HG03097 (cell line): Measurements from ENCODE around the gene RABGAP1L.

Source experiments
- ATAC-seq: cut with Tn5 transposase; IDR thresholded peaks from one replicate; pipeline ENCODE4 v1.9.1; 2021; ENCODE audit not compliant: unreplicated experiment, low FRiP score

RABGAP1L gene

DNA sequence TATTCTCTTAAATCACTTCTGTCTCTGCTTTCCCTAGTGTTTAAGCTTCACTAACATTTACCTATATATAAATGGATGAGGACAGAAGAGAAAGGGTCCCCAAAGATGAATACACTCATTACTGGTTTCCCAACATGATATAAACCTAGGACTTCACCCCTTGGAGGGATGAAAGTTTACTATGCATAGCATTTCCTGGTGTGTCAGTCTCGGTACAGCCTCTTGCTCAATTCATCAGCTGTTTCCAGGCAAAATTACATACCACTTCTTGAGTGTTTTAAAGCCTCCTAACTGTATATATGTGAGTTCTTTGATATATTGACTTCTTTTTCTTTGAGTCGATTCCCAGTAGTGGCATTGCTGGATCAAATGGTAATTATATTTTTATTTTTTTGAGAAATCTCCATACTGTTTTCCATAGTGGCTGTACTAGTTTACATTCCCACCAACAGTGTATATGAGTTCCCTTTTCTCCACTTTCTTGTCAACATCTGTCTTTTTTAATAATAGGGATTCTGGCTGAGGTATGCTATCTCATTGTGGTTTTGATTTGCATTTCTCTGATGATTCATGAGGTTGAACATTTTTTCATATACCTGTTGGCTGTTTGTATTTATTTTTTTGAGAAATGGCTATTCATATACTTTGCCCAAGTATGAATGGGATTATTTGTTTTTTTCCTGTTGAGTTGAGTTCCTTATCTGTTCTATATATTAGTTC is 581.1 kb downstream of the RABGAP1L start:
- ATAC-seq = no peak

DNA sequence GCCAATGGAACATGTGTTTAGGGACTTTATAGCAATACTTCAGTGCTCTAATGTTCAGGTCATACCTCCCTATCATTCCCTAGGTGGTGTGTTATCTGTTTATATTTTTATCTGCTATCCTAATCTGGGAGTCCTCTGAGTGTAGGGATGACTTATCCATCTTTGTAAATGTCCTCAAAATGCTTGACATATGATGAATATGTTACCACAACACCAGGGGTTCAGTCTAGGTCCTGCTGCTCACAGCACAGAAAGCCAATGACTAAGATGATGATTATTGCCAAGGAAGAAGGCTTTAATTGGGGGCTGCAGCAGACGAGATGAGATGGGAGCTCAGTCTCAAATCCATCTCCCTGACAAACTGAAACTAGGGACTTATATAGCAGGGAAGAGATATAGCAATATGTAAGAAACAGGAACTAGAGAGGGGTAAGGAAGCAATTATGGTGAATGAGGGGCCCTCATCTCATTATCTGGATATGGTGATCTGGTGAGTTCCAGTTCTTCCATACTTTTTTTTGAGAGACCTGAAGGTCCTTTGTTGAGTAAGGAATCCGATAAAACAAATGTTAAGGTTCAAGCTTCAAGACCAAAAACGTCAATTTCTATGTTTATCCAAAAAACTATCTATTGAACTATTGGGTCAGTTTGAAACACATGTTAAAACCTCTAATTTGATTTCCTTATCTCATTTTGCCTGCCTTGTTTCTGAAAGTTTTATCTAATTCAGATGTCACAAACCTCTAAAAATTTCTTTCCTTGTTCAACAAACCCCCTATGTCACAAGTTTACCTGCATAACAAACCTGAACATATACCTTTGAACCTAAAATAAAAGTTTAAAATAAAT is 583.7 kb downstream of the RABGAP1L start:
- ATAC-seq = no peak

DNA sequence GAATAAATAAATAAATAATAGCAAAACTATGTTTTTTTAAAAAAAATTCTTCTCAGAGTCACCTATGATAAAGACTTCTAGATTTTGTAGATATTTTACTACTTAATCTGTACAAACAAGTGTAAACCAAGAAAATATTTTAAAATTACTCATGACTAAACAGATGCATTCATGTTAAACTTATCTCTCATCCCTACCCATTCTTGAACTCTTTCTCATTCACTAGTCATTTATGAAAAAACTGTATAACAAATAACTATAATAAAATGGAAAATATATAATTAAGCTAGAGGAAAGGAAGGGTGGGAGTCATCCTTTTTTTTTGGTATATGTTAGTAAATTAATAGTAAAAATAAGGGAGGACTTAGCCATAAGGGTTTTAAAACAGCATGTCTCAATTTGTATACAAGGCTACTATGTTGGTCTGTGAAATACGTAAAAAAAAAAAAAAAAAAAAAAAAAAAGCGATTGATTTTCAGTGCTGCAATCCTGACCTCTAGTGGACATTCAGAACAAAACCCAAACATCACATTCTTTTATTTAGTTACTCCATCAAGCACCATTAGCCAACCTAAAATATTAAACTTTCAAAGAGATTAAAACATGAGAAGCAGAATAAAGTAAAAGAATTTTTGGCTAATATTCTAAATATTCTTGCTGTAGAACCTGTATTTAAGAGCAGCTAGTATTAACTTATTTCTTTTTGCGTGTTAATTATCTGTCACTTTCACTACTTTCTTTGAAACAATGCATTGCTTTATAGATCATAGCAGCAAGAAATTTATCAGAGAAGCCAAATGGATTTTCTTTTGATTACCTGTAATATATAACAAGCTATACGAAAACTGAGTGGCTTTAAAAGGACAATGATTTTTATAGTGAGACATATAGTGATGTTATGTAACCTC is 584.6 kb downstream of the RABGAP1L start:
- ATAC-seq = no peak

DNA sequence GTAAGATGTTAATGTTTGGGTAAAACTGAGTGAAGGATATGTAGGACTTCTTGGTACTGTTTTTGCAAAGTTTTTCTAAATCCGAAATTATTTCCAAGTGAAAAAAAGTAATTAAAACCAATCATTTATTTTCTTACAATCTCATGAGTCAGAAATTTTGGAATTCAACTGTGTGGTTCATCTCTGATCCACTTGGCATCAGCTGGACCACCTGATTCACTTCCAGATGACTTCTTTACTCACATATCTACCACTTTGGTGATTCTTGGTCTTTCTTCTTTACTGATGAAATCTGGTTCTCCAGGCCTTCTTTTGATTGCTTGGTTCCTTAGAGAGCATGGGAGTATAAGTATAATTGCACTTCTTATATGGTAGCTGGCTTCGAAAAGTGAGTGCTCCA is 585.6 kb downstream of the RABGAP1L start:
- ATAC-seq = no peak

DNA sequence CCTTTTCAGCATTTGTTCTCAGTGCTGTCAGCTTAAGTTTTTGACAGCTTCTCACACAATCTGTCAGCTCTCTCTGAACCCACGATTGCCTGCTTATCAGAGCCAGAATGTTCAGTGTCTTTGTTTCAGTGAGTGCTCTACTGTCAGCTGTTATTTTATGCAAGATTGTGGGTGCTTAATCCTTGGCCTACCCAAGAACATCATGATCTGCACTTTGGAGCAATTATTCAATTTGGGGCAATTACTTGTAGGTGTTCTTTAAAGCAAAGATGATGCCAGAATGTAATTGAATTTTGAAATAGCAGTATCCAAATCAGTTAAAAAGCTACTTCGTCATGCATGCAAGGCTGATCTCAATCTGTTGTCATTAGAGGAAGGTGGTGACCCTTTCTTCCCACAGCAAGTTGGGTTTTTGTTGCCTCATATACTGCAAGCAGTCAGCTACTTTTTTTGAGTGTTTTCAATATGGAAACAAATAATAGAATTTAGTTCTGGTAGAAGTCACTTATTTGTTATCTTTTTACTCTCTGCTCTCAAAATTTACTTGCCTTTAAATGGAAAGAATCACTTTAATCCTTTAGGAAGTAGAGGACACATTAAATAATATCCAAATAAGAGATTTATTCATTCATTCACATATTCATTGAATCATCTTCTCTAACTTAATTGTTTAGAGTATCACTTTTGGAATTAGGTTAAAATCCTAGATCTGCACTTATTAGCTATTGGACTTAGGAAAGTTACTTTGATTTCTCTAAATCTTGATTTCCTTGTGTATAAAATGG is 586.9 kb downstream of the RABGAP1L start:
- no peak for ATAC-seq

GRCh38 chr1:174747613-174748012 is 588.3 kb downstream of the RABGAP1L start:
- ATAC-seq = no peak

DNA sequence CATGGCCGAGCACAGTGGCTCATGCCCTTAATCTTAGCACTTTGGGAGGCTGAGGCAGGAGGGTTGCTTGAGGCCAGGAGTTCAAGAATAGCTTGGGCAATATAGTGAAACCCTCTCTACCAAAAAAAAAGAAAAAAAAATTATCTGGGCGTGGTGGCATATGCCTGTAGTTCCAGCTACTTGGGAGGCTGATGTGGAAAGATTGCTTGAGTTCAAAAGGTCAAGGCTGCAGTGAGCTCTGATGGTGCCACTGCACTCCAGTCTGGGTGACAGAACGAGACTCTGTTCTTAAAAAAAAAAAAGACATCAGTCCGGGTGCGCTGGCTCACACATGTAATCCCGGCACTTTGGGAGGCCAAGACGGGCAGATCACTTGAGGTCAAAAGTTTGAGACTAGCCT is 589.3 kb downstream of the RABGAP1L start:
- ATAC-seq = no peak

GRCh38 chr1:174753131-174753530 is 593.8 kb downstream of the RABGAP1L start:
- no peak for ATAC-seq

DNA sequence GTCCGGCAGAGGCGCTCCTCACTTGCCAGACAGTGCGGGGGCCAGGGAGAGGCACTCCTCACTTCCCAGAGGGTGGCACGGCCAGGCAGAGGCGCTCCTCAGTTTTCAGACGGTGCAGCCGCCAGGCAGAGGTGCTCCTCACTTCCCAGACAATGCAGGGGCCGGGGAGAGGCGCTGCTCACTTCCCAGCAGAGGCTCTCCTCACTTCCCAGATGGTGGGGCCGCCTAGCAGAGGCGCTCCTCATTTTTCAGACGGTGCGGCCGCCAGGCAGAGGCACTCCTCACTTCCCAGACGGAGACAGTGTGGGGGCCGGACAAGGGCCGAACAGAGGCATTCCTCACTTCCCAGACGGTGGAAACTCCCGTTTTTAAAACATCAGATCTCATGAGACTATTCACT is 602.0 kb downstream of the RABGAP1L start:
- ATAC-seq = no peak

- ATAC-seq = no peak
Measured at GRCh38 chr1:174761901-174762585, 602.7 kb downstream of the RABGAP1L start.

- ATAC-seq = no peak
Measured at GRCh38 chr1:174764191-174764590, 604.9 kb downstream of the RABGAP1L start.

- no peak for ATAC-seq
Measured at GRCh38 chr1:174766727-174767126, 607.4 kb downstream of the RABGAP1L start.

- no peak for ATAC-seq
Measured at GRCh38 chr1:174768516-174768915, 609.2 kb downstream of the RABGAP1L start.

GRCh38 chr1:174768949-174769348 is 609.6 kb downstream of the RABGAP1L start:
- no peak for ATAC-seq

GRCh38 chr1:174769961-174770549 is 610.7 kb downstream of the RABGAP1L start:
- no peak for ATAC-seq

DNA sequence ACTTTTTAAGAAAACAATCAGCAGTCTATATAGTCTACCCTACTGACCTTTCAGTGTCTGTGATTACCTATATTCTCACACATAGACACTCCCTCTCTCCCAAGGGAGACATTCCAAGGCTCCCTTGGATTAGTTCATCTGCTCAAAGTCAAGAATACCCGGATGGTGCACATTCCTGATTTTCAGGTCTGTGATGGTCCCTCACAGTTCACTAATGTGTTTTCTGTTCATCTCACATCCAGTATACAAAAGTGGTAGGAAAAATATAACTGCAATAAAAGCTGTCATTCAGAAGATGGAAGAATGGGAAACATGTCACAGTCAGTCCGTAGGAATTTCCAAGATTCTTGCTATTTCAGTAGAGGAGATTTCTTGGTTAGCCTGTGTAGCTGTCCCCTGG is 616.3 kb downstream of the RABGAP1L start:
- ATAC-seq = no peak

- ATAC-seq = no peak
Measured at GRCh38 chr1:174777262-174777661, 617.9 kb downstream of the RABGAP1L start.

- ATAC-seq = no peak
Measured at GRCh38 chr1:174785510-174785909, 626.2 kb downstream of the RABGAP1L start.

DNA sequence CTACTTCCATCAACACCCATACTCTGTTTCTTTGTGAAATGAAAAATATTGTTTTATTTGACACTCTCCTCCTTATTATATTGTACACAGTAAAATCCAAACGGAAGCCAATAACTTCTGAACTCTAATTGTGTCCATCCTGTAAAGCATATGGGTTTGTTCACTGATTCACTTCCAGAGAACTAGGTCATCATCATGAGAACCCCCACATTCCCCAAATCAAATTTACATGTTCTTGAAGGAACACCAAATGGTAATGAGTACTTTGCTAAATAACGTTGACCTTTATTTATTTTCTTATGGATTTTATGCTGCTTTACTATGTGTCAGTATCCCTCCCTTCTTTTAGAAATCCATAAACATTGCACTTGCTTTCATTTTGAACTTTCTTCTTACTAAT is 627.0 kb downstream of the RABGAP1L start:
- no peak for ATAC-seq
